Loucy (cell line): ENCODE measurements around the gene MRO.

Experiments used
- CTCF ChIP-seq: fragments of 200-600 bp; sonication (generic); conservative IDR thresholded peaks from 2 replicates; pipeline ENCODE4 v1.5.1; 2014; ENCODE audit warnings: mild to moderate bottlenecking, antibody characterized with exemption, low read length
- EZH2phosphoT487 ChIP-seq: fragments of 200-600 bp; IDR thresholded peaks from 2 replicates; pipeline ENCODE4 v1.6.1; 2018; ENCODE audit warnings: antibody characterized with exemption, mild to moderate bottlenecking, moderate library complexity, borderline replicate concordance

- TF ChIP-seq EZH2phosphoT487 (no peak), CTCF (no peak)
Measured at GRCh38 chr18:50820901-50821520, 1.2 kb upstream of the MRO start.
